DMS153 (cell line): Measurements from ENCODE around the gene GNLY.
A peak's percentile ranks its signal among the peaks of the same experiment; 100 is the strongest.
"Not testable (repeated sequence)": the region's sequence is repeated elsewhere in the genome, so short reads cannot be mapped to it uniquely, and the experiment has no call there.

Experiments
- DNase-seq: peaks from one replicate; lab custom pipeline; 2025; lab: John Stamatoyannopoulos, UW

GNLY gene

DNA sequence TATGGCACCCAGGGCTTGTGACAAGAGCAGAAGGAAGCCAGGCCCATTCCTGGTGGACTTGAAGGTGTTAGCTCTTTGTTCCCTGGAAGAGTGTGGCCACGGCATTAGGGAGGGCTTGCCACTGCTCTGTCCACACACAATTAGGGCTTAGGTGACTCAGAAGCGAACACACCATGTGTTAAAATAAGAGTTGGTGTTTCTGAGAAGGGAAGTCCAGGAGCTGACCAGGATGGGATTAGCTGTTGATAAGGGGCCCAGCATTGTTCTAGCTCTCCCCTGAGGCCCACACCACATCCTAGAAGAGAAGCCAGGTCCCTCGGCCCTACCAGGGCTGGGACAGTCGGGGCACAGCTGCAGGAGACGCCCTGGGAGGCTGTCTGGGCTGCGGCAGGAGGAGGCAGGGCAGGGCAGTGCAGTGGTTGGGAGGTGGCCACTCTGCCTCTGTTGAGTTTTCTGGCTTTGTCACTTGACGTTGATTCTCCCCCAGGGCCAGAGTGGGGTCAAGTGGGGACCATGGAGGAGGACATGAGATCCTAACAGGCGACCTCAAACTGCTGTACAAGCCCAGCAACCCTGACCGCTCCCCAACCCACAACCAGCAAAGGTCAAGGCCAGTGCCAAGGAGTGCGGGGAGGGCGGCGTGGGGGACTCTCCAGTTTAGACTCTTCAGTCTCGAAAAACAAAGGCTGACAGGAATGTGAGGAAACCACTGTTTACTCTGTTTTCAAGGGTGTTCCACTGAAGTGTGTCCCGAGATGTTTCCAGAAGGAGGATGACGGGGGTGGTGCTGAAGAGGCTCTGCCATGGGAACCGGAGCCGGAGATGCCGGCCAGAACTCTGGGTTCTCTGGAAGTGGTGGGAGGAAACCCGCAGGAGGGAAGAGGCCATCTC is 16.8 kb downstream of the GNLY start:
- DNase-seq = no peak

DNA sequence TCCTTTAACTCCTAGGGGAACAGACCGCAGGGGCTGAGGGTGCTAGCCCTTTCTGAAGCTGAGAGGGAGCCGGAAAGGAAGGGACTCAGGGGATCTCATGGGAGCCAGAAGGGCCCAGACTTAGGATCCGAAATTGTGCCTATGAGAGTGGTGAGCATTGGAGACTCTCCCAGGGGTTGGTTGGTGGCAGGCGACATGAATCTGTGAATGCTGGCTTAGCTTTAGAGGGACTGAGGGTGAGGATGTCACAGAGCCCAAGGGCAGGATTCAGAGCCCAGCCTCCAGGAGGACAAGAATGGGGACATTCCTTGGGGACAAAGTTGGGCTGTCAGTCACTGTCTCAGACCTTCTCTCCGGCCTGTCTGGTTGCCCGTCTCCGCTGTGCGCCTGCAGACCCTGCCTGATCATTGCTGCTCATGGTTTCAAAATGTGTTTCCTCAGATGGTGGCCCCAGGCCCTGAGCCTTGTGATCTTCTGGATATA is 17.5 kb downstream of the GNLY start:
- no peak for DNase-seq

DNA sequence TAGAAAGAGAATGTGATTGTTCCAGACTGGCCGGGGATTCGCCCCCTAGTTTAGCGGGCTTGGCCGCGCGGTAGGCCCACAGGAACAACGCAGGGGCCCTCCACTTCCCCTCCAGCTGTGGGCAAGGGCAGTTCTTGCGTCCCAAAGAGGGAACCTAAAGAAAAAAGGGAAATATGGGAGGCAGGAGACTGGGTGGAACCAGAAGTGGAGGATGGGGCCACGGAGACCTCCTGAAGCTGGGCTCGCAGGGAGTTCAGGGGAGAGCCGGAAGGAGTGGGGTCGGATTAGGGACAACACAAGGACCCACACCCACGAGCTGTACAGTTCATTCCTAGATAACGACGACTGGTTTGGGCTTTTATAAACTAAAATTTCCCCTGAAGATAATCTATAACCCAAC is 18.2 kb downstream of the GNLY start:
- no peak for DNase-seq

DNA sequence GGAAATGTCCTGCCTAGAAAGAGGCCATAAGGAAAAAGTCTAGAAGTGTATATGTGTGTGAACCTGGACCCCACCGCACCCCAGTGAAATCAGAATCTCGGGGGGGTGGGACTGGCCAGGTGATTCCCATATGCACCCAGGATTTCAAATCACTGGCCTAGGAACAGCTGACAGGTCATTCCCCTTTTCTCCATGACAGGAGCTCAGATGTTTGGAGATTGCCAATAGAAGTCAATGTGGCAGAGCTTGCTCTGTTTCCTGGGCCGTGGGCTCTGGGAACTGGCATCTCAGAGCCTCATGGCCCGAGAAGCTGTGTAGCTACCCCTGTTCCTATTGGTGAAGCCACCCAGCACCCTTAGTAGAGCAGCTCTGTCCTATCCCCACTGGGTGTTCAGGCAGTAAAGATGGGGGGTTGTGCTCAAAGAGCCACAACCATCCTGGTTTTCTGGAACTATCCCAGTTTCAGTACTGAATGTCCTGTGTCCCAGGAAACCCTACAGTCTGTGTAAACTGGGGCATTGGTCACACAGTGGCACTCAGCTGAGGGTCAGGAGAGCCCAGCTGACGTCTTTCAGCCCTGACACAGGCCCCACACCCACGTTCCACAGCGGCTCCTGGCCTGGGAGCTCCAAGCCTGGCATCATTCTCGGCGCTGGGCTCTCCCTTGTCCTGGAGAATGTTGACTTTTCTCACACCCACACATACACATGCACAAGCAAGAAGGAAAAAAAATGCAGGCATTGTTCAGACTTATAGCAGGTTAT is 18.9 kb downstream of the GNLY start:
- DNase-seq = no peak

DNA sequence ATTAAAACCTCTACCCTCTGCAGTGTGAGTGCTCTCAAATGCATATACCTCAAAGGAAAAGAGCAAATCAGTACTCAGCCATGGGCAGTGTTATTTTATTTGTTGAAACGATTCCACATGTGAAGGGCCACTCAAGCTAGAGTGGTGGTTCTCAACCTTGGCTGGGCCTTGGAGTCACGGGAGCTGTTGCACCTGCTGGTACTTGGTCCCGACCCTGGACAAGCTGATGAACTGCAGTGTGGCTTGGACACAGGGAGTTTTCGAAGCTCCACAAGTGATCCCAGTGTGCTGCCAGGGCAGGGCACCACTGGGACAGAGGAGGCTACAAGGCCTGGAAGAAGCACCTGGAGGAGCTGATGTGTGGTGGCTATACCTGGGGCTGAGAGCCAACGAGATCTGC is 19.7 kb downstream of the GNLY start:
- peak; percentile 66 for DNase-seq

DNA sequence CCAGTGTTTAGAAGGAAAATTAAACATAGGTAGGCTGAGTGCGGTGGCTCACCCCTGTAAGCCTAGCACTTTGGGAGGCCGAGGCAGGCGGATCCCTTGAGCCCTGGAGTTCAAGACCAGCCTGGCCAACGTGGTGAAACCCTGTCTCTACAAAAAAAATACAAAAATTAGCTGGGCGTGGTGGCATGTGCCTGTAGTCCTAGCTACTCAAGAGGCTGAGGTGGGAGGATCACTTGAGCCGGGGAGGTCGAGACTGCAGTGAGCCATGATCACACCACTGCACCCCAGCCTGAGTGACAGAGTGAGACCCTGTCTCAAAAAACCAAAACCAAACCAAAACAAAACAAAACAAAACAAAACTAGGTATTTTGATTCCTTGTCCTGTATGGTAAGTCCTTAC is 20.3 kb downstream of the GNLY start:
- not testable (repeated sequence) for DNase-seq

DNA sequence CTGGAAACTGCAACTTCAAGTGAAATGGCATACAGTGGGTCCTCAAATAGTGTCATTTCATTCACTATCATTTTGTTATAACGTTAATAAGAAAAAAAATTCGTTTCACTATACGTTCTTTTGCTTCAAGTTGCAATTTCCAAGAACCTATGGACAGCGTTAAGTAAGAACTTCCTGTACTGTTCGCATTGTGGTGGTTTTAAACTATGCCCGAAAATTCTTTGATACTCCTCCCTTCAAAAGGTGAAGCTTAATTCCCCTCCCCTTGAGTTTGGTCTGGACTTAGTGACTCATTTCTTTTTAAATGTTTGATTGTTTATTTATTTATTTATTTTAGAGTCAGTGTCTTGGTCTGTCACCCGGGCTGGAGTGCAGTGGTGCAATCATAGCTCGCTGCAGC is 20.7 kb downstream of the GNLY start:
- no peak for DNase-seq

DNA sequence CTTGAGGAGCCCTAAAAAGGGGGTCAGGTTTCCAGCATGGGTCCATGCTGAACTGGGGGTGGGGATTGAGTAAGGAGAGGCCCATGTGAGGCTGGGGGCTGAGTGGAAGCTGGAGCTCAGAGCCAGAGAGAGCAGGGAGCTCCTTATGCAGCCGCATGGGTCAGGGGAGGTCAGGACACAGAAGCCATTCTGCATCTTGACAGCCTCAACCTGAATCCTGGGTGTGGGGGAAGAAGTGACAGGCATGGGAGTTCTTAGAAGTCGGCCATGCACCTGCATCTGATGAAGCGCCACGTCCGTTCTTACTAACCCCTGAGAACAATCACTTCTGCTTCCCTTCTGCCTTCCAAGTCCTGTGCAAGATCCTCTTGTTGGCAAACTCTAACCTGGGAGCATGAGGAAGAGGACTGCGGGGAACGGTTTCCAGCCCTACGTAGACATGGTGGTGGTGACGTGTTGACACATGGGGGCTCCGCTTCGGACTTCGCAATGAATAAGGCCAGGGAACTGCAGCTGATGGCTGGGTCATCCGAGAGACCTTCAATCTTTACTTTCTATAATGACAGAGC is 22.3 kb downstream of the GNLY start:
- DNase-seq = no peak

DNA sequence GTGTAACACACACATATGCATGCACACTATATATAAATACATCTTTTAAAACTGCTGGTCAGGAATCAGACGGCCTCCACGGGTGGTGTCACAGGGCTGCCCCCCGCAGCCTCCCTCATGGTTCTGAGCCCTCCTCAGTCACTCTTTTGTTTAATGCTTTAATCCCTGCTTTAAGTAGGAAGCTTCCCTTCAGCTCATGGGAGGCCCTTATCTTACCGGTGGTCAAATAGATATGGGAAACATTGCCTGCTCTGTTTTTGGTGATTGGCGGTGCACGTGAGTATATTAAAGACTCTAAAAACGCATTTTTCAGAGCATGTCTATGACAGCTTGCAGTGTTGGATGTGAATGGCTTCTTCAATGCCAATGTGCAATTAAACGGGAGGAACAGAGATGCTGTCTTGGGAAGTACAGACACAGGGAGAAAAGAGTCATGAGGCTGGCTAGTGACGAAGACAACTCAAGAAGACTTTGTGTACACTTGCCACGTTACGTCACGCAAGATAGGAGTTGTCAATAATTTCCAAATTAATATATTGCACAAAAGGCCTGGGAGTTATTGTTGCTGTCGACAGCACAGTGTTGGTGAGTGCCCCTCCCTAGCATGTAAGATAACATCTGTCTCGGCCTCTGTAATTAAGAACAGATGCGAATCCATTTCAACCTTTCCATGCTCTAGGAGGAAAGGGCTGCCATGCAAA is 23.3 kb downstream of the GNLY start:
- no peak for DNase-seq

DNA sequence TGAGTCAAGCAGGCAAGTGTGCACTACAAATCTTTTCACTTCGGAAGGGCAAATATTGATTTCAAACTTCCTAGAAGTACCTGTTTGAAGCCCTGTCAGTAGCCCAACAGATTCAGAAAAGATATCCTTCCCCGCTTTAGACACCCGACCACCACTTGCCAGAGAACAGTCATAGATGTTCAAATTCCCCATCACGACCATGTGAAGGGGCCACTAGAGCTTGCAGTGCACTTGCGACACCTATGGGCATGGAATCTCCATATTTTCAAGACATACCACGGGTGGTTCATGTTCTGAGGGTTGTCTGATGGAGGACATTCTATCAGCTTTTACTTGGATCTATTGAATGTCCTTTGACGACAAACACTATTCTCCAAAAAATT is 23.8 kb downstream of the GNLY start:
- DNase-seq = no peak

DNA sequence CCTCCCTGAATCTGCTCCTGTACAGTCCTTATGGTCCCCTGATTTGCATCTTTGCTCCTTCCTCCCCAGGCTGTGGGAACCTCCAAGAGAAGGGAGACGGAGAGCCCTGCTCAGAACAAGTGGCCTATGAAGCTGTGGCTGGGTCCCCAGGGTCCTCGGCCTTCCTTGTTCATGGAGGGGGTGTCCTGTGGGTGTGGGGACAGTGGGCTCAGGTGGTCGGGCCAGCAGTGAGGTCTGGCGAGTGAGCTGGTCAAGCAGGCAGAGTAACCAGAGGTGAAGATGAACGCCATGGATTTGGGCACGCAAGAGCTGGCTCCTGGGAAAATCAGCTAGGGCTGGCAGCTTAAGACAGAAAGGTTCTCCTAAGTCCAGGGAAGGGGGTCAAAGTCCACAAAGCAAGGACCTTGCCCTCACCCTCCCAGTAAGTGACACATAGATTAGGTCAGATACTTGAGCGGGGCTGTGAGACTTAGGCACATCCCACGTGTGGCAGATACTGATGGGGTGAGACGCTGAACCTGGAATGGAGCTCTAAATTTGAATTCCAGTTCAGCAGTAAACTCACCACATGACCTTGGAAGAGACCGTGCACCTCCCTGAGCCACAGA is 24.8 kb downstream of the GNLY start:
- no peak for DNase-seq

DNA sequence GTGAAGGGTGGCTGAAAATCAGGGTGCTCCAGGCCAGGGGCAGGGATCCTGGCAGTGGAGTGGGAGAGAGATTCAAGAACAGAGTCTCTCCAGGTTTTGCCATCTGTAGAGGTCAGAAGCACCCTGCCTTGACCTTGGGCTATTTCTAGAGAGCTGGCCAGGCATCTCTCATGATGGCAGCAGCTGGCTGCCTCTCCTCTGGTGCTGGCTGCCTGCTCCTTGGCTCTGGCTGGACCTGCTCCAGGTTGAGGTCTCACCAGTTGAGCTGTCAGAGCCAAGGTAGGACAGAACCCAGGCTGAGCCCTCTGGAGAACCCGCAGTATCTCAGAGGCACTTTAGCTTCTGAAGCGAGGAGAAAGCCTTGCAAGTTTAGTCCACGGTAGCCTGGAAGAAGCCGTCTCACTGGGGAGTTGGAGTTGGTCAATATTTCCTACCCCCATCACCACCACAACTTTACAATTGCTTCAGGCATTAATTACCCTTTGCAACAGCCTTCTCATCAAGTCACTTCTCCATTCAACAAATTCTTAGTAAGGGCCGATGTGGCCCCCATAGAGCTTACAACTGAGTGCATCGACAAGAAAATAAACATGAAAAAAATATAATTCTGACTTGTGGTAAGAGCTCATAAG is 25.6 kb downstream of the GNLY start:
- DNase-seq = no peak

DNA sequence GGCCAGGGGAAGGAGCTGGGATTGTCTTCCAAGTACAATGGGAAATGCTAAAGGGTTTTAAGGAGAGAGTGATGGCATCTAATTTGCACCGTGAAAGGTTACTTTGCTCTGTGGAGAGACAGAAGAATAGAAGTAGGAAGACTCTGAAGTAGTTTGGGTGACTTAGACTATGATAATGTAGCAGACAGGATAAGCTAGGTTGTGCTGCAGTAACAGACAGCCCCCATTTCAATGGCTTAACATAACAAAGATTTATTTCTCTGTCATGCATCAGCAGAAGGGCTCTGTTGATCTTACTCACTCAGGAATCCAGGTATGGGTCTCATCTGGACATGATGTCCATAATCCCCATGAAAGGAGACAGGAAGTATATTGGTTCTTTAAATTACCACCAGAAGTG is 26.4 kb downstream of the GNLY start:
- DNase-seq = no peak

DNA sequence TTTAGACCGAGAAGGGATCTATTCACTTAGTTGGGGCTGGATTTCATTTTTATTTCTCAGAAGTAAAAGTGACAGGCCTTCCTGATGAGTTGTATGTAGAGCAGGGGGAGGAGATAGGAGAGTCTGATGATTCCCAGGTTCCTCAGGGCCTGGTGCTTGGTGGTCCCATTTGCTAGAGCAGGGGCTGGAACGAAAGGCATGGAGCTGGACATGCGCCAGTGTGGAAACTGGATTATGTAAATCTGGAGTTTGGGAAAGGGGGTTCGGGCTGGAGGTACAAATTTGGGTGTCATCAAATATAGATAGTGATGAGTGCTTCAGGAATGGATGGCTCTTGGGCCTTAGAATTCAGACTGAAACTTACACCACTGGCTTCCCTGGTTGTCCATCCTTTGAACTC is 27.5 kb downstream of the GNLY start:
- no peak for DNase-seq

DNA sequence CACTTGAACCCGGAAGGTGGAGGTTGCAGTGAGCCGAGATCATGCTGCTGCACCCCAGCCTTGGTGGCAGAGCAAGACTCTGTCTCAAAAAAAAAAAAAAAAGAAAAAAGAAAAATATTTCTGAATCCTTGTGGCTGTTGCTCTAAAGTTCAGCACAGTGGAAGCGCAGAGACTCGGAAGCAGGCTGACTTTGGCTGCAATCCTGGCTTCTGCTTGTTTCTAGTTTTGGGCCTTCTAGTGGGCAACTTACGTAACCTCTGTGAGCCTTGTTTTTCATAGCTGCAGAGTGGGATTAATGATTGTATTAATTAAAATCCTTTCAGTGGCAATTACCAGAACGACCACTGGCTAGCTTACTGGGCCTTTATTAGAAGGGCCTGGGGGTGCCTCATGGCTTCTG is 28.4 kb downstream of the GNLY start:
- no peak for DNase-seq

DNA sequence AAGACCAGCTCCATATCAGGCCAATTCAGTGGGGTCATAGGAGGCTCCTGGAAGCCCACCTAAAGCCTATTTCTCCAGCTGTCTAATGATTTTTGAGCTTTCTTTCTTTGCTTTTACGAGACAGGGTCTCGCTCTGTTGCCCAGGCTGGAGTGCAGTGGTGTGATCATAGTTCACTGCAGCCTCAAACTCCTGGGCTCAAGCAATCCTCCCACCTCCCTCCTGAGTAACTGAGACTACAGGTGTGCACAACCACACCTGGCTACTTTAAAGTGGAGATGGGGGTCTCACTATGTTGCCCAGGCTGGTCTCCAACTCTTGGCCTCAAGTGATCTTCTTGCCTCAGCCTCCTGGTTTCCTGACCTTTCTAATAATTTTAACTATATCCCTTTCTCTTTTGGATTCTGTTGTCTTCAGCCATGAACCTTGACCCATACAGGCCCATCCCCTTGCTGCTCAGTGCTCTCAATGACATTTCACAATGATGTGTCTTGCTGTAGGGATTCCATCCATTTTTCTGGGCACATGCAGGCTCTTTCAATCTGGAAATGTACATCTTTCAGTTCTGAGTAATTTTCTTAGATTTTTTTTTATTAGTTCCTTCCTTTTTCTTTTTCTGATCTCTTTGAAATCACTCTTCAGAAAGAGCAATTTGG is 29.7 kb downstream of the GNLY start:
- DNase-seq = no peak

DNA sequence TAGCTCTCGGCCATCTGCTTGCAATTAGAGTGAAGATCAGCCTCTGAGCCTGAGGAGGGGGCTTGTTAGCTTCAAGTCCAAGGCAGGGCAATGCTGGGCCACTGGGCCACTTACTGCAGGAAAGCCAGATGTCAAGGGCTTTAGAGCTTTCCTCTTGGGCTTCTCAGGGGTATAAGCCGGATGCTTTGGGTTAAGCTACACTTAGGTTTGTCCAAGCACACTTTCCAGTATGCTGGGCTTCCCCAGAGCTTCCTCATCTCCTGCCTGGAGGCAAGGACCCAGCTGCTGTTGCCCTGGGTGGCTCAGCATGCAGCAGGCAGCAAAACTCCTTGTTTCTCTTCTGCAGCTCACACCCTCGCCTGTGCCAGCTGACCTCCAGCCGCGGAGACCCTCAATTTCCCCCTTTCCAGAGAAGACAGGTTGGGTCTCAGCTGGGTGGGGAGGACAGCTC is 30.6 kb downstream of the GNLY start:
- no peak for DNase-seq

DNA sequence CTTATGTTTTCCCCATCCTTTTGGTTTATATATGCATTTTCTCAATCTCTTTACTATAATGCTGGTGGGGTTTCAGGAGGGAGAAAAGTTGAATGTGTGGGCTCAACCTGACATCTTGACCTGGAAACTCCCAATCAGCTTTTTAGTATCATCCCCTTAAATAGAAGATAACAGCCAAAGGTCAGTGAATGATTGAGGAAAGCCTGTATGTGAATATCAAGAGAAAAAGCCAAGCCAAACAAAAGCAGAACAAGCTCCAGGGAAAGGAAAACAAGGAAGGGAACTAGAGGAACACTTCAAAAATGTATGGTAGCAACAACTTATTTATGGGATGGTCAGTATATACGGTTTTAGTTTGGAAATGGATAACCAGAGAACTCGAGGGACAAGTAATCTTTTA is 31.3 kb downstream of the GNLY start:
- DNase-seq = no peak

DNA sequence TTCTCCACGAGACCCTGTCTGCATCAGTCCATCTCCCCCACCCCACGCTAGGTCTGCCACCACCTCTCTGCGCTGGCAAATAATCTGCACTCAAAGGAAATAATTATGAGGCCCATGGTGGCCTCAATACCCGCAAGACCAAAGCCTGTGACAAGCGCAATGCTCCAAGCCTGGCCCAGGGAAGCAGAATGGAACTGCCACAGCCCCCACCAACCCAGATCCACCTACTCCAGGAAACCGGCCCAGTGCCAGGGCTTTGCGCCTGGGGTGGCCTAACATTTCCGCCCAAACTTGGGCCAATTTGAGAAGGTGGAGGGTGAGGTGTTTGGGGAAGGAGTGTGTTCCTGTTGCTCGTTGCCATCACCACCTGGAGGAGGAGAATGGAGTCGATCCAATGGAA is 33.6 kb downstream of the GNLY start:
- DNase-seq = no peak

DNA sequence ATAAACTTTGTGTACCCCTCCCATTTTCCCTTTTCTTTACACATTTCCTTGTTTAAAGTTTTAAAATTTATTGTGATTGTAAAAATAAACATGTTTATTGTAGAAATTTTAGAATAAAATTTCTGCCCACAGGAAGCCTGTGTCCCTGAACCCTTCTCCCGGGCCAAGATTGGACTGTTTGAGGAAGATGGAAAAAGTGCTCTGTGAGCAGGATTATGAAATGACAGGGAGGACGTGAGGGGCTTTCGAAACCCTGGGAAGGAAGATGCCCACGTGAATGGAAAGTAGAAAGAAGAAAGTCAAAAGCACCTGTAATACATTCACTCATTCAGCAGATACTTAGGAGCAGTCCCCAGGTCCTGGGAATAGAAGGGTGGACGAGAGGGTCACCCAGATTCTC is 34.2 kb downstream of the GNLY start:
- DNase-seq = no peak
